Tibial artery (tissue), 4 donors: Measurements from ENCODE around the gene LBX2.

Source experiments
- DNase-seq, 2 donors: peaks; one replicate each; pipeline ENCODE4 v3.0.0-alpha.2; 2019
- H3K27ac ChIP-seq, 2 donors: fragments of 200-600 bp; sonication (generic) in 1 of 2; 1 replicate in 1 of 2; 2 replicates in 1 of 2; pipeline ENCODE4 v1.5.1; 2018 to 2019; ENCODE audit warnings: mild to moderate bottlenecking in 1 of 2
- H3K27me3 ChIP-seq, 2 donors: fragments of 200-600 bp; sonication (generic) in 1 of 2; one replicate each; pipeline versions ENCODE4 v1.5.1 to v1.6.0; 2016 to 2019
- H3K36me3 ChIP-seq, 3 donors: fragments of 200-600 bp; sonication (generic) in 2 of 3; one replicate each; pipeline ENCODE4 v1.5.1; 2016 to 2019; ENCODE audit warnings: mild to moderate bottlenecking in 2 of 3
- H3K4me1 ChIP-seq, 4 donors: fragments of 200-600 bp; sonication (generic) in 2 of 4; 1 replicate in 3 of 4; 2 replicates in 1 of 4; pipeline ENCODE4 v1.5.1; 2016 to 2019
- H3K4me3 ChIP-seq, 2 donors: fragments of 200-600 bp; sonication (generic) in 1 of 2; 1 replicate in 1 of 2; 2 replicates in 1 of 2; pipeline ENCODE4 v1.5.1; 2018 to 2019; ENCODE audit warnings: mild to moderate bottlenecking in 2 of 2
- H3K9me3 ChIP-seq, 3 donors: fragments of 200-600 bp; sonication (generic) in 1 of 3; one replicate each; pipeline ENCODE4 v1.5.1; 2016 to 2019
- intact Hi-C: fragments of 100-400 bp; cut with DNase I; formaldehyde crosslinking; loops from one replicate; pipeline ENCODE4 v1.15.0; 2023; ENCODE audit warnings: low total_unique reads
- TF ChIP-seq, protein P1 (sequence below), 2 experiments: fragments of 200-600 bp in 1 of 2; fragments of 450-650 bp in 1 of 2; IDR thresholded peaks; one replicate each; pipeline ENCODE4 v1.5.1; 2017 to 2019; ENCODE audit warnings: antibody characterized with exemption in 2 of 2, mild to moderate bottlenecking in 1 of 2, moderate library complexity in 1 of 2

LBX2 gene

DNA sequence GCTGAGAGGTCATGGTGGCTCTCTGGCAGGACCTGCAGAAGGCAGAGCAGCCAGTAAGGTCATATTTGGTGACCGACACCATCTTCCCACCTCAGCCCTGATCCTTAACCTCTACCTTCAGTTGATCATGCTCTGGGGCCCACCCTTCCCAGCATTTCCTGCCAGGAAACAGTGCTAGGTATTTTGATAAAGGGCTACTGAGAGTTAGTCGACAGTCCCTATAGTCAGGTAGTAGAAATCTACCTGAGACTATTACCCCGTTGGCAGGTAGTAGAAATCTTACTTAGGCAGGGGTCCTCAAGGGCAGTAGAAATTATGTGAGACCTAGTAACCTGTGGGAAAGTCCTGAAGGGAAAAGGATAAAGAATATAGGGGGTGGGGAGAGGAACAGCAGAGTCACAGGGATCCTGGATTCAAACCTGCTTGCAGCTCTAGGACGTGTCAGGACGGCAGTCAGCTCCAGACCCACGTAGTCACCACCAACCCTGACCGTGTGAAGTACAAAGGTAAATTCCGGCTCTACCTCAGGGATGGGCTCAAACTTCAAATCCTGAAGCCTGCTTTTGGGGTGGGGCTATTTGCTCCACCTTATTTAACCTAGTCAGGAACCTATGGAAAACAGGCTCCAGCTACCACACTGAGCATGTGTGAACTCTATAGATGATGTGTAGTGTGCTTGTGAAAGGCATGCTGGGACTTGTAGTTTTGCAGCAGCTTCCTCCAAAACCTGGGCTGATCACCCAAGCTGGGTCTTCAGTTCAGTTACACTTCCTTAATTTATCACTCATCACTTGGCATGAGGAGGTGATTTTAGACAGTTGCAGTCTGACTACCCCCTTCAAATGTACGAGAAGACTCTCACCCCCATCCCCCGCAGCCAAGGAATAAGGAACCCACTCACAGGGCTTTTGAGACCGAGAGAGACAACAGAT is 26.6 kb upstream of the LBX2 start, which contains the start of gene DQX1:
Gene DQX1 (minus strand): TSS at position 515 of the 932 bp plus-strand sequence. CDS start 502 bp downstream, at position 13.
- no peak within 1 kb of the TSS for H3K27ac ChIP-seq
- peaks cover 0 to 21% (median 16%) of the 10 kb centered on the region in 4 donors for H3K4me1 ChIP-seq
- no peak for DNase-seq
- TF ChIP-seq, protein P1, sequence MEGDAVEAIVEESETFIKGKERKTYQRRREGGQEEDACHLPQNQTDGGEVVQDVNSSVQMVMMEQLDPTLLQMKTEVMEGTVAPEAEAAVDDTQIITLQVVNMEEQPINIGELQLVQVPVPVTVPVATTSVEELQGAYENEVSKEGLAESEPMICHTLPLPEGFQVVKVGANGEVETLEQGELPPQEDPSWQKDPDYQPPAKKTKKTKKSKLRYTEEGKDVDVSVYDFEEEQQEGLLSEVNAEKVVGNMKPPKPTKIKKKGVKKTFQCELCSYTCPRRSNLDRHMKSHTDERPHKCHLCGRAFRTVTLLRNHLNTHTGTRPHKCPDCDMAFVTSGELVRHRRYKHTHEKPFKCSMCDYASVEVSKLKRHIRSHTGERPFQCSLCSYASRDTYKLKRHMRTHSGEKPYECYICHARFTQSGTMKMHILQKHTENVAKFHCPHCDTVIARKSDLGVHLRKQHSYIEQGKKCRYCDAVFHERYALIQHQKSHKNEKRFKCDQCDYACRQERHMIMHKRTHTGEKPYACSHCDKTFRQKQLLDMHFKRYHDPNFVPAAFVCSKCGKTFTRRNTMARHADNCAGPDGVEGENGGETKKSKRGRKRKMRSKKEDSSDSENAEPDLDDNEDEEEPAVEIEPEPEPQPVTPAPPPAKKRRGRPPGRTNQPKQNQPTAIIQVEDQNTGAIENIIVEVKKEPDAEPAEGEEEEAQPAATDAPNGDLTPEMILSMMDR (IDR thresholded peaks at IDR 0.05) = no peak
- H3K36me3 ChIP-seq = peaks cover 21 to 32% (median 21%) of the 10 kb centered on the region in 3 donors
- H3K9me3 ChIP-seq = no peaks in the 10 kb centered on the region
- no peak within 1 kb of the TSS for H3K4me3 ChIP-seq
- intact Hi-C loops = loop anchor here (5.0 kb wide), 2 partner anchors 44 to 61 kb away; partner anchors contain the start of genes CCDC142 and TTC31
- H3K27me3 ChIP-seq = peaks cover 0 to 4% of the 10 kb centered on the region in 2 donors

DNA sequence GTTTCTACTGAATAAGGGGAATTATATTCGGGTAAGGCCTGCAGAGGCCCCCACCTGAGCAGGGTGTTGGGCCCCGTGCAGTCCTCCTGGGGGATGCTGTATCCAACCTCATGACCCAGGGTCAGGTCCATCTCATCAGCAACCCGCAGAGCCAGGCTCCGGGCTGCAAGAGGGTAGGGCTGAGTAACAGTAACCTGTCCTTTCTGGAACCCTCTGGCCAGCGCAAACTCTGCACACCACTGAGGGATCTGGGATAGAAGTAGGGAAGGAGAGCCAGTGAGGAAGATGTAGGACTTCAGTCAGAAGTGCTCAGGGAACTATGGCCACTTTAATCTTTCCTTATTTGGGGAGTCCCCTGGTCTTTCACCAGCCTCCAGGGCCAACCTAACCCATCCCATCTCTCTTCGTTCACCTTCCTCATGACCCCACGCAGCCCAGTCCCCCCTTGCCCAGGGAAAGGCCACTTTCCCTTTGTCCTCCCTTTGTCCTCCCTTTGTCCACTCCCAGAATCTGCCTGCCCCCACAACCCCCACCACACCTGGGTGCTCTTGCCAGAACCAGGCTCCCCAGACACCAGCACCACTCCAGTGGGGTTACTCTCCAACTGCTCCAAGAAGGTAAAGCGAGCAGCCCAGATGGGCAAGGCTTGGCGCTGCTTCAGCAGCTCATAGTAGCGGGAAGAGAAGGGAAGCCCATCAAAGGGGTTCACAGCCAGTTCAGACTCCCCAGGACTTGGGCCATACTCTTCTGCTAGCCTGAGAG is 25.7 kb upstream of the LBX2 start:
- Histone ChIP-seq H3K36me3 (peaks cover 21 to 32% (median 21%) of the 10 kb centered on the region in 3 donors), H3K4me3 (no peak overlapping the region), H3K27me3 (peaks cover 0 to 11% of the 10 kb centered on the region in 2 donors), H3K4me1 (peaks cover 0 to 14% (median 12%) of the 10 kb centered on the region in 4 donors), H3K9me3 (no peaks in the 10 kb centered on the region), H3K27ac (no peak overlapping the region)
- no peak for DNase-seq
- intact Hi-C loops = loop anchor here (5.0 kb wide), 2 partner anchors 43 to 62 kb away; partner anchors contain the start of genes CCDC142 and TTC31
- TF ChIP-seq, protein P1 (IDR thresholded peaks at IDR 0.05) = no peak

DNA sequence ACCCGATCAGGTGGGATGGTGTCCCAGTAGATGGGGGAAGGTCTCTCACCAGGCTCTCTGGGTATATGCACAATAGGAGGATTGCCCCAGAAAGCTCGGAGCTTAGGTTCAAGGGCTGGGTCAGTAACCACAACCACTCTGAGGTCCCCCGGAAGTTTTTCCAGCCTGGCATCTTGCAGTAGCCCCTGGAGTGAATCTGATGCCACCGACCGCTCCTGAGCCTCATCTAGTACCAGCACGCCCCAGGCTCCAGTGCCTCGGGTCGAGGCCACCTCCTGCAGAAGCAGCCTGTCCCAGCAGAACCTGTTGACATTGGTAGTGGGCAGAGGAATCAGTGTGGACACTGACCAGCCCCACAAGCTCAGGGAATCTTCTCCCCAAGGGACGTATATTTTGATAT is 24.6 kb upstream of the LBX2 start:
- no peak overlapping the region for H3K4me3 ChIP-seq
- no peak overlapping the region for H3K27ac ChIP-seq
- peaks cover 0 to 22% of the 10 kb centered on the region in 2 donors for H3K27me3 ChIP-seq
- H3K9me3 ChIP-seq = no peaks in the 10 kb centered on the region
- H3K4me1 ChIP-seq = peaks cover 0 to 14% (median 11%) of the 10 kb centered on the region in 4 donors
- intact Hi-C loops = no loop called here
- TF ChIP-seq, protein P1 (IDR thresholded peaks at IDR 0.05) = no peak
- peaks cover 21 to 32% (median 21%) of the 10 kb centered on the region in 3 donors for H3K36me3 ChIP-seq
- DNase-seq = no peak

DNA sequence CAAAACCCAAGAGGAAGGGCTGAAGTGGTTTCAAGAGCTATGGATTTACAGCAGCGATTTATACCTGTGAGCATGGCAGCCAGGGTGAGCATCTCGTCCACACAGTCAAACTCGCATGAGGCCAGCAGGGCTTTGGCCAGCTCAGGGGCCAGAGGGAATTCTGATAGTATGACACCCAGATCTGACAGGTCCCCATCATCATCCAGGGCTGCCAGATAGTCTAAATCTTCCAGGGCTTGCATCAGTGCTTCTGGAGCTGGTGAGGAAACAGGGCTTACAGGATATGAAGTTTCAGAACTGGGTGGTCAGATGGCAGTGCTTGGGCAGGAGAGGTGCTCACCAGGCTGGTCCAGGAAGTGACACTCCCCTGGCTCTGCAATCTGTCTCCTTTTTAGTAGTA is 23.1 kb upstream of the LBX2 start:
- Histone ChIP-seq H3K27ac (no peak overlapping the region), H3K4me1 (no peaks in the 10 kb centered on the region), H3K27me3 (peaks cover 3 to 37% of the 10 kb centered on the region in 2 donors), H3K9me3 (no peaks in the 10 kb centered on the region), H3K4me3 (no peak overlapping the region), H3K36me3 (peaks cover 15 to 23% (median 18%) of the 10 kb centered on the region in 3 donors)
- intact Hi-C loops = no loop called here
- no peak for DNase-seq
- TF ChIP-seq, protein P1 (IDR thresholded peaks at IDR 0.05) = no peak

DNA sequence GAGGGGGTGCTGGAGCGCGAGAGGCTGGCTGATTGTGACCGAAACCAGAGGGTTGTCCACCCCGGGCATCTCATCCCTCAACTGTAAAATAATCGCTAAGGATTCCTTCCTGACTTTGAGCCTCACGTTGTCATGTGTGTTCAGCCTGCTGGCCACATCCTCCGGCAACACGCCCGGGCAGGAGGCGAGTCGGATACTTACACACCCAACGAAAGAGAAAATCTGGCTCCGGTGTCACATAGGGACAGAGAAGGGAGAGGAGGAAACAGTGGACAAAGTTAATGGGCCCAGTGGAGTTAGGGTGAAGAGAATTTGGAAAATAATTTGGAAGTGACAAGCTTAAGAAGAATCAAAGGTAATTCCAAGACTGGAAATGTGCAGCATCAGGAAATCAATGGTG is 17.2 kb upstream of the LBX2 start:
- Histone ChIP-seq H3K9me3 (no peaks in the 10 kb centered on the region), H3K4me3 (peak overlapping the region in 1 of 2 donors; percentile 17), H3K36me3 (no peaks in the 10 kb centered on the region), H3K27me3 (peaks cover 20 to 96% of the 10 kb centered on the region in 2 donors), H3K4me1 (peaks cover 0 to 31% (median 28%) of the 10 kb centered on the region in 4 donors), H3K27ac (no peak overlapping the region)
- DNase-seq = no peak
- intact Hi-C loops = no loop called here
- TF ChIP-seq, protein P1 (IDR thresholded peaks at IDR 0.05) = no peak
